ENCODE results near the gene EPHA6.
"Not testable (repeated sequence)": the region's sequence is repeated elsewhere in the genome, so short reads cannot be mapped to it uniquely, and the experiment has no call there.

EPHA6 gene

DNA sequence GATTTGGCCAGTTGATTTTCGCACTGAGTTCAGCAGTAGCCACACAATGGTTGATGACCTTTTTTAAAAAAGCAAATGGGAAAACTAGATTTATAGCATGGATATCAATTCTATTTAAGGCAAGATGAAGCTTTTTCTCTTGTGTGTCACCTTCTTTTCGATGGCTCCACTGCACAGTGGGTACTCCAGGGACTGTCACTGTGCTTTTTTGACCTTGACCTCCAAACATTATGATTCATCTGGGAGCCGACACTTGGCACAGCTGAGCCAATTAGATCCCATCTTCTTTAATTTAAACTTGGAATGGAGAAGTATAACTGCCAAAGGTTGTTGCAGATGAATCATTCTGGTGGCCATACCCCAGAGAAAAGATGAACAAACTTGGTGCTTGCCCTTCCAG is 367.3 kb downstream of the EPHA6 start:
- no peak for DNase-seq (ENCODE audit: low spot score)

DNA sequence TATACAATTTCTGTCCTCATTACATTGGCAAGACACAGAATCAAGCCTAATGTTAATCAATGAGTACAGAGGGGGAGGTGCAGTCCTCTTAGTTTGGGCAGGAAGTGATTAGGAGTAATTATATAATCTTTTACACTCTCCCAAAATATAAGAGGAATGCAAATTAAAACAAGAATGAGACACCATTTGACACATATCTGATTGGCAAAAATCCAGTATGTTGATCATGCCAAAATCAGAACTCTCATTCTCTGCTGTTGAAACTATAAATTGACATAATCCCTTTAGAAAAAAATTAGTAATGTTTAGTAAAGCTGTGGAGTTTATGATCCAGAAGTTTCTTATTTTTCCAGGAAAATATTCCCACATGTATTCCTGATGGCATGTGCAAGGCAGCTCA is 373.4 kb downstream of the EPHA6 start:
- peak; percentile 9 for DNase-seq (ENCODE audit: low spot score)

DNA sequence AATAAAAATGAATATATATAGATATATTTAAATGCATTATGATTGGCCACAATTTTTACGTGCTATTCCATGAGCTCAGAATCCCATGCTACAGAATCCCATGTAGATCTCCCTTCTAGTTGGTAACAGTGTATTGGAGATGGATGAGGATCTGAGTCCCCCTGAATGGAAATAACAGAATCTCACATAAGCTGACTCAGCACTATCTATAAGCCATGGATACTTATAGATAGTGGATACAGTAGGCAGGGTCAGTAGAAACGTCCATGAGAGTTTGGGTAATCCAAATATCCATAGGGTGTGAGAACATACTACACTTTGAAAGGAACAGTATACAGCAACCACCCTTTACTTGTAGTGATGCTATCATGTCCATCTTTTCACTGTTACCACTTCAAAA is 375.4 kb downstream of the EPHA6 start:
- DNase-seq (ENCODE audit: low spot score), result no peak

DNA sequence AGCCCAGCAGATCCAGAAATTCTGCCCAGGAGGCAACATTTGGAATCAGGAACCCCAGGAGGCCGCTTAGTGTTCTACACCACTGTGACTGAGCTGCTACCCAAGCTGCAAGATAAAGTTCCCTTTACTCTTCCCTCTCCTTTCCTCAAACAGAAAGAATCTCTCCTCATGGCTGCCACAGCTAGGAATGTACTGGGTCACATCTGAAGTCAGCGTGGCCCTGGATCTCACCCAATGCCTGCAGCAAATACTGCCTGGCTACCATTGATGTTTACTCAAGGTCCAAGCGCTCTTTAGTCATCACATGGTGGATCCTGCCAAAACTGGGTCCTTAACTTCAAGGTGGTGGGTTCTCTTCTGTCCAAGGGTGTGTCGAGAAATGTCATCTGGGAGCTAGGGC is 382.7 kb downstream of the EPHA6 start:
- DNase-seq (ENCODE audit: low spot score), result no peak

DNA sequence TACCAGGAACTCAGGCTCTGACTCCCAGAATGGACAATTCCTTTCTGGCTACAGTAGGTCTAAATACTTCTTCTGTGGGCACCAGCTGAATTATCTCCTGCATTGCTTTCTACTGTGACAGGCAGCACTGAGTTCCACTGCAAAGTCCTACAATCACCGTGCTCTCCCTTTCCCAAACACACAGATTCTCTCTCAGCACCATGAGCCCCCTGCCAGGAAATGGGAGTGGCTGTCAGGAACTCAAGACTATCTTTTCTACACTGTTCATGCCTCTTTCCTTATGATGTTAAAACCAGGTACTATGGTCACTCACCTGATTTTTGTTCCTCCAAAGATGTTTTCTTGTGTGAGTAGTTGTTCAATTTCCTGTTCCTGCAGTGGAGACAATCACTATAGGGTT is 383.4 kb downstream of the EPHA6 start:
- DNase-seq (ENCODE audit: low spot score), result no peak

DNA sequence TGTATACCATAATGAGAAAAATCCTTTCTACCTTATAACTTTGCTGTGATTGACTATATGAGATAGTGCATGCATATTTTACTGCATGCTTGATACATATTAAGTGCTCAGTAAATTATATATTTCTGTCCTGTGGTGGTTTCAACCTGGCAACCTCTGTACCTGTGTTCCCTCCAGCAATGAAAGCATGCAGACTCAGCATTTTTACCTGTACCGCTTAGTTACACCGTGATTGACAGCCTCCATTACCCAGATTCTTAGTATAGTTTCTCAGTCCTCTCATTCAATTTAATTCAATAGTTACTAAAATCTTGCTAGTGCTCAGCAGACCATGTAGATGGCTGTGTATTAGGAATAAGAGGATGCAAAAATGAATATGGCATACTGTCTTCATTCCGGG is 386.0 kb downstream of the EPHA6 start:
- no peak for DNase-seq (ENCODE audit: low spot score)

DNA sequence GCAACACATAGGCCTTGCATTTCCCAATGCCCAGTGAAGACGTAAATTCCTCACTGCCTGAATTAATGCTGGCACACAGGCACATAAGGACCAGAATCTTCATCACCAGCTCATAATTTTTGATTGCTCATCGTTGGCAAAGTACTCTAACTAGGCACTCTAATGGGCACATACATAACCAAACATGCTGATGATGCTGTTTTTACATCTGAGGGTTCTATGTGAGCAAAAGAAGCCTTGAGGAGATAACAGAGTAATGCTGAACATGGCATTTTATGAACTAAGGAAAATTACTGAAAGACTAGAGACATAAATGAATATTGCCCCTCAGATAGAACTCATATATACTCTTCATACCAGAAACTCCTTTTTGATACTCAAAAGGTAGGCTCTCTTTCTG is 387.4 kb downstream of the EPHA6 start:
- no peak for DNase-seq (ENCODE audit: low spot score)

DNA sequence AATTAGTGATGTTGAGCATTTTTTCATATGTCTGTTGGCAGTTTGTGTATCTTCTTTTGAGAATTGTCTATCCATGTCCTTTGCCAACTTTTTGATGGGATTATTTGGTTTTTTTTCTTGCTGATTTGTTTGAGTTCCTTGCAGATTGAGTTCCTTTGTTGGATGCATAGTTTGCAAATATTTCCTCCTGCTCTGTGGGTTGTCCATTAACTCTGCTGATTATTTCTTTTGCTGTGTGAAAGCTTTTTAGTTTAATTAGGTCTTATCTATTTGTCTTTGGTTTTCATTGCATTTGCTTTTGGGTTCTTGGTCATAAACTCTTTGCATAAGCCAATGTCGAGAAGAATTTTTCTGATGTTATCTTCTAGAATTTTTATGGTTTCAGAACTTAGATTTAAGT is 414.6 kb downstream of the EPHA6 start:
- no peak for DNase-seq (ENCODE audit: low spot score)

DNA sequence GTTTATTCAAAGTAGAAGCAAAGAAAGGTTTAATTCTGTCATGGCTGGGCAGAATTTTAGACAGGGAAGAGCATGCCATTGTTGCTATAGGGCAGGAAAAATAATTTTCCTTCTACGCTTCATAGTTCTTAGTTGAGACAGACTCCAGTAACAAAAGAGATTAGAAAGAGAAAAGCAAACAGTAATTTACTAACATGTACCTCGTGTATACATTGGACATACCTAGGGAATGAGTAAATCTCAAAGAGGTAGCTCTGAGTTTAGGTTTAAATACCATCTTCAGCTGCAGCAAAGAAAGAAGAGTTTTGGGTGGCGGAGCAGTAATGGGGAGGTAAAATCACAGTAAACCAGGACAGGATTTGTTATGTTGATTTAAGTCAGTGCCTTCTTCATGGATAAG is 416.1 kb downstream of the EPHA6 start:
- no peak for DNase-seq (ENCODE audit: low spot score)

DNA sequence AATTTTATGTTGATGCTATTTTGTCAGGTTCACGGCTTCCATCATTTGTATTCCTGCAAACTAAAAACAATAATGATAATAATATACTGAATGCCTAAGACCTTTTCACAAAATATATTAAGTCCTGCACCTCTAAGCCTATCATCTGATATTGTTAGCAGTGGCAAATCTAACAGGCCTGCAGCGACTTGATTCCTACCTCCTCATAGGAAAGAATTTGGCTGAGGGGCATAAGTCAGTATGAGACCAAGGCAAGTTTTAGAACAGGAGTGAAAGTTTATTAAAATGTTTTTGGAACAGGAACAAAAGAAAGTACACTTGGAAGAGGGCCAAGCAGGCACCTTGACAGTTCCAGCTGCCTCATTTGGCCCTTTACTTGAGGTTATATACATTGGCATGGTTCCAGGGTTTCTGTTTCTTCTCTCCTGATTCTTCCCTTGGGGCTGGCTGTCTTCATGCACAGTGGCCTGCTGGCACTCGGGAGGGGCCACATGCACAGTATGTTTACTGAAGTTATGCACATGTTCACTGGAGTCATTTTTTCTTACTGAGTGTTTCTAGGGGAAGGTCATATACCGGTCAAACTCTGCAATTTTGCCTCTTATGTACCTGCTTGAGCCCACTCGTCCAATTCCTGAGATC is 418.1 kb downstream of the EPHA6 start:
- DNase-seq (ENCODE audit: low spot score), result no peak

DNA sequence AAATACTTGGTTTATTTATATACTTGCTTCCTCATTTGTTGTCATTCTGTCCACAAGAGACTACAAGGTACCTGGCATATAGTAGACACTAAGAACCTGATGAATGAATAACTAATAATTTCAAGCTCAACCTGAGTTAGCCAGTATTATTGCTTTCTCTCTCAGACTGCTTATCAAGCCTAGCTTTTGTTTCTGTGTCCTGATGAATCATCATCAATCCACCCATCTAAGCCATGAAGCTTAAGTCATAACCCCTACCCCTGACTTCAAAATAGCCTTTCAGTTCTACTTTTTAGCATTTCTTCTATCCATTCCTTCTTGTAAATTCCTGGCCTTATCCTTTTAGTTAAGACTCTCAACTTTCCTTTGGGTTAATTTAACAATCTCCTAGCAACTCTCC is 420.8 kb downstream of the EPHA6 start:
- no peak for DNase-seq (ENCODE audit: low spot score)

DNA sequence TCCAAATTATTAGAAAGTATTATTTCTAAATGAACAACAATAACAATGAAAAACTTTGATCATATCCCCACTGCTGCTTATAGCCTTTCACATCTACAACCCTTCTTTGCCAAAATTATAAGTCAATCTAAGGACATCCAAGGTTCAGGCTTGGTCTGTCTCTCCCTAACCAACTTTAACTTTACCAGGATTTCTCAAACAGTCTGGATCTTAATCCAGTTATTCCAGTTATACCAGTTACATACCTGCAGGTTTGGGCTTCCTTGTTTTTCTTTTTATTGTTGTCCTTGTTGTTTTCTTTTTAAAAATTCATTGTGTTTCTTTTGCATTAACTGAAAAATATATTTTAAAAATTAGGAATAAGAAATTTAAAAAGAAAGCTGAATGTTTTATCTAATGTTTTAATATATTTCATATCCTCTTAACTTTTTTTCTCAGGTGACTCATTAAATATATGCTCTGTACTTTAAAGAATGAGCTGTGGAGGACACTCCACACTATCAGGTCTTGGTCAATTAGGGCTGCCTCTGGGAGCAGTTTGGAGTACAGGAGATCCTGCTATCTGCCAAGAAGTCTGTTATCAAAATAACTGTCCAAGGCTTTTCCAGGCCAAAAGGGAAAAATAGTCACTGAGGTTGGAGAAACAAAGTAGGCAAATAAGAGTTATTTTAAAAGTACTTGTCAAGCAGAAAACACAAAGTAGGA is 421.4 kb downstream of the EPHA6 start:
- no peak for DNase-seq (ENCODE audit: low spot score)

DNA sequence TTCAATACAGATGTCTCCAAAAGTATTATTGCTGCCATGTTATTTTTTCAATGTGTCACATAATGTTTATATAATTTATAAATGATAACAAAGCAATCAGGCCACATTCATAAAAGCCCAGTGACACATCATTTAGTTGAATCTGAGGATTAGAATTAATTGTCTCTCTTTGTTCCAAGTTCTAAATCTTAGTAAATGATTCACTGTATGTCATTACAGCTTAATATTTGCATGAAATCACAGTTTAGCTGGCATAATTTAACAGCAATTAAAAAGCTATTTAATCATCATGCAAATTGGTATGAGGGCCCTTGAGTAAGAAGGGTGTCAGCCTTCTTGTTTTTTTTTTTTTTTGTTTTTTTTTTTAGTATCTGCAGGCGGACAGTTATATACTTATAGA is 427.0 kb downstream of the EPHA6 start:
- no peak for DNase-seq (ENCODE audit: low spot score)

DNA sequence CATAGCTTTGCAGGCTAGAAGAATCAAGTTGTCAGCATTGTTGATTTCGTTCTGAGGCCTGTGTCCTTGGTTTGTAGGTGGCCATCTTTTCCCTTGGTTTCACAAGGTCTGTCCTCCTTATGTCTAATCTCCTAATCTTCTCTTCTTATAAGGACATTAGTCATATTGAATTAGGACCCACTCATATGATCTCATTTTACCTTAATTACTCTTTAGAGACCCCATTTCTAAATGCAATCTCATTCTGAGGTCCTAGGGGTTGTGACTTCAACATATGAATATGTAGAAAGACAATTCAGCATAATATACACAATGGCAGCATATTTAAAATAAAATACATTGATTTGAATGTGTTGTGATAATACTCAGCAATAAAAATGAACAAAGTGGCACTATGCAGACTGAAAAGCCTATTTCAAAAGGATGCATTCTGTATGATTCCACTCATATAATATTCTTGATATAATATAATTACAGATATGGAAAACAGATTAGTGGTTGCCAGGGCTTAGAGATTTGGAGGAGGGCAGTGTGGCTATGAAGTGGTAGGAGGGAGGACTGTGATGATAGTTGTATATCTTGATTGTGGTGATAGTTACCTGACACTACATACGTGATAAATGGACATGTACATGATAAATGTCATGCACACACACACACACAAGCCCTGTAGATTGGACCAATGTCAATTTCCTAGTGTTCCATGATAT is 431.0 kb downstream of the EPHA6 start:
- no peak for DNase-seq (ENCODE audit: low spot score)

DNA sequence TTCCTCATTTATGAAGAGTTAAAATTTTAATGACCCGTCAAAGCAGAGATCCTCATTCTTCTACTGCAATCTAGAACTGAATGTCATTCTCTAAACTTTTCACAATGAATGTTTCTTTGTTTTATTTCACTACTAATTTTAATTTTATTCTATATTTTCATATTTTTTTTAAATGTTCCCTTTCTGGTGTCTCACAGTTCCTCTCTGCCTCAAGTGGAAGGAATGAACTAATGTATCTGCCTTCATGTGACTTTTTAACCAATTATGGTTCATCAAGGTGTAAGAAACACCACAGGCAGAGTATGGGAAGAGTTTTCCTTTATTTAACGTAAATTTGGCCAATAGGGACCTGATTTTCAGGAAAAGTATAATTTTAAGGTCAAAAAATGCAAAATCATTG is 441.7 kb downstream of the EPHA6 start:
- no peak for DNase-seq (ENCODE audit: low spot score)

DNA sequence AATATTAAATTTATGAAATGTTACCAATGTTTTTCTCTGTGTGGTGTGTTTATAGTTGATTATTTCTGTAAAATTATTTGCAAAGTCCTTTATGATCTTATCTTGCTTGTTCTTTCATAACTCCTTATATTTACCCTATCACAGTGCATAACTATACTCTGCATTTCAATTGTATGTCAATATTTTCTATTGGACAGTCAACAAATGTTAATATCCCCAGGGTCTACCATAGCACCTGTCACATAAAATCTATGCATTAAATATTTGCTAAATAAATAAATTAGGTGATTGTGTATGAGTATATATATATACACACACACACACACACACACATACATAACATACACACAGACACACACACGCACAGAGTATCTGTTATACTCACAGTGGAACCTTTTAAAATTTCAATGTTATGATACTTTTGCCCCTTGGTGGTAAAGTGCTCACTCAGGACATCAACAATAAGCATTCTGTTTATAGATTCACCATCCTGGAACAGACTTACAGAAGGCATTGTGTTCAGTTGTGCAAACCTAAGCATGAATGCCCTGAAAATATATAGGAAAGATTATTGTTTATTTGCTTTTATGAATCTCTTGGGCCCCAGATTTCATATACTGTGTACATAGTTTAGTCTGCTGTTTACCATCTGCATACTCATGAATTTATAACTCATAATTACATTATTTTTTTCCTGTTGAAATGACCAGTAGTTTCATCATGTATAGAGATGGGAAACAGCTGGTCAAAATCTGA is 443.7 kb downstream of the EPHA6 start:
- DNase-seq (ENCODE audit: low spot score), result no peak

DNA sequence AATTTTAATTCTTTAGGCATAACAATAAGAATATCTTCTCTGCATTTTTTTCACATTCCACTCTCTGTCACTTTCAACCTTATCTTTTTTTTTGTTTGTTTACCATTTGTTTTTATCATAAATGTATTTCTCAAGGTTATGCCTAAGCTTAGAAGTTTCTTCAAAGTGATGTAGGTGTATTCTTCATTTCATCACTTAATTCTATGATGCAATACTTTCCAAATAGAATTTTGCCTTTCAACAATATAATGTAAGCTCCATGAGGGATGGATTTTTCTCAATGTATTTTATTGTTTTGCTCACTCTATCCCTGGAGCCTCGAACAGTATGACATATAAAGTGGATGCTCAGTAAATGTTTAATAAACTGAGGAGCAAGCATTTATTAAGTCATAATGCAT is 444.9 kb downstream of the EPHA6 start:
- no peak for DNase-seq (ENCODE audit: low spot score)

DNA sequence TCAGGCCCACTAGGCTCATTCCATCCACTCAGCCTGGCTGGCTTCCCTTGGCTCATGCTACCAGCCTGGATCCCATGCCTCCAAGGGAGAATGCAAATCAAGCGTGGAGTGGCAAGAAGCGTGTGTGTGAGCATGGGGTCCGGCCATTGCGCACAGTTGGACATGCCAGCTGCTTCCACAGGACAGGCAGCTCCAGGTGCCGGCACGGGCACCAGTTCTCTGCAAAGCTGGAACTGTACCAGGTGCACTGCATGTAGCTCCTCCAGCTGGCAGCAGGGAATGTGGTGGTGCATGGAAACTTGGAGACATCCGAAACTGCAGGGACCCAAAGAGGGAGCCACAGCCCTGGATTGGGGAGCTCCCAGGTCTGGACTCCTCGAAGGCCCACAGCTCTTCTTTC is 449.8 kb downstream of the EPHA6 start:
- no peak for DNase-seq (ENCODE audit: low spot score)

DNA sequence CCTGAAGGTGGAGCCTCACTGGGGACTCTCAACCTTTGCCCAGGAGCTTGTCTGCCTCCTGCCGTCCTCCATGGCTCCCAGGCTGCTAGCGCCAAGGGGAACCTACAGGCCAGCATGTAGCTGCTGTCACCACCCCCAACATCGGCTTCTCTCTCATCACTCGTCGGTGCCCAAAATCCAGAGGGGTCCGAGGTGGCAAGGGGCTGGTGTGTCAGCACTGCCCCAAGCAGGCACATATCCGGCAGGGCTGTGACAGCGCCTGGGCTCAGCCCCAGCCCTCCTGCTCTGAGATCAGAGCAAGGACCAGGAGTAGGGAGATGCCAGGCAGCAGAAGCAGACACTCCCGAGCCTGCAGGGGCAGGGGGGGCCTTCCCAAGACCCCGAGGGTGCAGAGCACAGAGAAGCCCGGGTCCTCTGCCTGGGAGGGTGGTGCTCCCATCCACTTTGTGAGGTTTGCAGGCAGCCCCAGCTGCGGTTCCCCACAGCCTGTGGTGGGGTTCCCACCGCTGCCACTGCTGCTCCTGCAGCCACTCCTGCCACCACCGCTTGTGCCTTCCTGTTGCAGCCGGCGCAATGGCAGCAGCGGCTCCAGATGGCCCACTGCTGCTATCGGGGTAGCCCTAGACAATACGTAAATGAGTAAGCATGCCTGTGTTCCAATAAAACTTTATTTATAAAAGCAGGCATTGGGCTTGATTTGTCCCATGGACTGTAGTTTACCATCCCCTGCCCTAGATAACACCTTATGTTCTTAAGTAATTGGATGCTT is 451.0 kb downstream of the EPHA6 start:
- no peak for DNase-seq (ENCODE audit: low spot score)

DNA sequence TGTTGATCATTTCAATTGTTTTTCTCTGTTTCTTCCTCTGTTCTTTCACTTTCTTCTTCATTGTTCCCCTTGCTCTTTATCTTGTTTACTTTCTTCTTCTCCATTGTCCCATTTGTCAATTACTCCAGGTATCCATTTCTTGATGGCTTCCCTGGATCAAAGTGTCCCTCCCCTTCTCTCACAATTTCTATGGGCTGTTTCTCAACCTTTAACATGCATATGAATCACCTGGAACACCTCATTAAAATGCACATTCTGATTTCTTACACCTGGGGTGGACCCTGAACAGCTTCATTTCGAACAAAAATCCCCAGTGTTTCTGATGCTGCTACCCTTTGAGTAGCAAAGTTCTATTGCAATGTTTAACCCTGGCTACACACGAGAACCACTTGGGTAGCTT is 454.8 kb downstream of the EPHA6 start:
- no peak for DNase-seq (ENCODE audit: low spot score)

DNA sequence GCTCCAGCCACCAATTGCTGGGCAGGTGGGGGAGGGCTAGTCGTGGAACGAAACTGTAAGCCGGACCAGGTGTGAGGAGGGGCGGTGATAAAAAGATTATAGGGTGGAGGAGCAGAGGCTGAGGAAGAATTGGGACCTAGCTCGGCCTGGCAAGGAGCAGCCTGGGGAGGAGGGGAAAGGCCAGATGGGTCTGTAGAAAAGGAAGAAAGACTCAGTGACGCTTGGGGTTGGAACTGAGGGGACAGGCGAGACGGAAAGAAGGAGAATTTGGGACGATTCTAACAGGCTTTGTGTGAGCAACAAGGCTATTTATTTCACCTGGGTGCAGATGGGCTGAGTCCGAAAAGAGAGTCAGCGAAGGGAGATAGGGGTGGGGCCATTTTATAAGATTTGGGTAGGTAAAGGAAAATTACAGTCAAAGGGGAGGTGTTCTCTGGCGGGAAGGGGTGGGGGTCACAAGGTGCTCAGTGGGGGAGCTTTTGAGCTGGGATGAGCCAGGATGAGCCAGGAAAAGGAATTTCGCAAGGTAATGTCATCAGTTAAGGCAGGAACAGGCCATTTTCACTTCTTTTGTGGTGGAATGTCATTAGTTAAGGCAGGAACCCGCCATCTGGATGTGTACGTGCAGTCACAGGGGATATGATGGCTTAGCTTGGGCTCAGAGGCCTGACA is 462.6 kb downstream of the EPHA6 start:
- not testable (repeated sequence) for DNase-seq (ENCODE audit: low spot score)

Data from RKO (cell line).